ENCODE data around the gene CNGB1.

CNGB1 gene

DNA sequence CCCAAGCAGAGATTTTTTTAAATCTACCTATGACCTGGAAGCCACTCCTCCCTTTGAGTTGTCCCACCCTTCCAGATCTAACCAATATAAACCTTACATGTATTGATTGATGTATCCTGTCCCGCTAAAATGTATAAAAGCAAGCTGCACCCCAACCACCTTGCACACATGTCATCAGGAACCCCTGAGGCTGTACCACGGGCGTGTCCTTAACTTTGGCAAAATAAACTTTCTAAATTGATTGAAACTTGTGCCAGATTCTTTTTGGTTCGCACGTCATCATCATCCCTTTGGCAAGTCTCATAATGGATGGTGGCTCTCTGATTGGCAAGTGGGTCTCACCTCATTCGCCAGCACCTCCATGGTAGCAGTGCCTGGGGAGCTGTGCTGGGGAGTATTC is 60.2 kb downstream of the CNGB1 start:
- Histone ChIP-seq H3K4me2 (ENCODE audit: insufficient read depth, low read length, poor library complexity, severe bottlenecking) (no peak overlapping the region), H3K14ac (ENCODE audit: low read length) (no peak overlapping the region), H2BK120ac (ENCODE audit: low read depth, low read length) (no peak overlapping the region), H2AK5ac (ENCODE audit: low read depth, low read length) (no peak overlapping the region), H3K4me1 (ENCODE audit: control insufficient read depth in 2 of 2, insufficient read depth in 1 of 2, low read depth in 1 of 2, low read length in 2 of 2) (peaks cover 5 to 7% of the 10 kb centered on the region in 2 donors), H3K36me3 (replicated peaks in 1 of 2; ENCODE audit: control insufficient read depth in 2 of 2, insufficient read depth in 2 of 2, low read length in 2 of 2) (no peaks in the 10 kb centered on the region), H2BK5ac (ENCODE audit: low read length) (no peak overlapping the region), H3K9me3 (replicated peaks in 1 of 2; ENCODE audit: control insufficient read depth in 2 of 2, insufficient read depth in 1 of 2, low read depth in 1 of 2, low read length in 2 of 2) (peaks cover 0 to 3% of the 10 kb centered on the region in 2 donors), H3K23ac (ENCODE audit: low read depth, low read length, poor library complexity) (no peak overlapping the region), H4K8ac (ENCODE audit: low read depth, low read length) (no peak overlapping the region), H3K27ac (replicated peaks; ENCODE audit: low read length) (no peak overlapping the region), H3K18ac (ENCODE audit: low read length) (no peak overlapping the region), H2AFZ (ENCODE audit: low read length) (no peak overlapping the region), H3K79me1 (ENCODE audit: low read depth, low read length) (peaks cover 1% of the 10 kb centered on the region), H2BK12ac (ENCODE audit: low read length) (no peak overlapping the region), H3K27me3 (ENCODE audit: control insufficient read depth in 3 of 3, insufficient read depth in 3 of 3, low read depth in 1 of 3, low read length in 3 of 3) (peaks cover 0 to 33% (median 5%) of the 10 kb centered on the region in 3 experiments), H3K4me3 (ENCODE audit: low read length in 2 of 2) (no peak overlapping the region), H3K9ac (ENCODE audit: low read depth, low read length, poor library complexity) (no peak overlapping the region), H3K4ac (ENCODE audit: low read length) (no peak overlapping the region), H2BK15ac (ENCODE audit: low read length) (no peak overlapping the region), H4K91ac (ENCODE audit: low read depth, low read length, poor library complexity) (no peak overlapping the region)
- DNase-seq (ENCODE audit: low spot score), result no peak
- WGBS, 2 donors (ENCODE audit: extremely low coverage in 2 of 2, insufficient read length in 2 of 2, insufficient replicate concordance in 1 of 2), result no CpG with 5 or more reads among the region's 6 CpGs

DNA sequence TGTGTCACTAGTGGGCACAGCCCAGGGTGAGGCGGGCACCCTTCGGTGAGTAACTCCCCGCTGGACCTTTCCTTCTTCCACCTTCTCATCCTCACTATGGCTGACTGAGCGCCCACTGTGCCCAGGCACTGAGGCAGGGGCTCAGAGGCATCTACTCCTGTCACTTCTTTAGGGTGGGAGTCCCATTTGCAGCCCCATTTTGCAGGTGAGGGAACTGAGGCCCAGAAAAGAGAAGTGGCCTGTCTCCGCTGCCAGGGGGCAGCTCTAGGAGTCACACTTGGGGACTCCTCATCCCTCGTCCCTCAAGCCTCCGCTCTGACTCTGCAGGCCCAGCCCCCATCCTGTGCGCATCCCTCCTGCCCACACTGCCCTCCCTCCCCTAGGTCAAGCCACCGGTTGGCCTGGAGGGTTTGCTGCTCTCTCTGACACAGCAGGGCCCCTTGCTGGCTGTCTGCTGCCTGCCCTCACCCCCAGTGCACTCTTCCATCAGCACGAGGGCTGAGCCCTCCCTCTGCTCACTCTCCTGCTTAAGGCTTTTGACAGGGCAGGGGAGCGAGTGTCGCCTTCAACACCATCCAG is 62.4 kb downstream of the CNGB1 start:
- no peaks in the 10 kb centered on the region for H3K36me3 ChIP-seq (replicated peaks in 1 of 2; ENCODE audit: control insufficient read depth in 2 of 2, insufficient read depth in 2 of 2, low read length in 2 of 2)
- no peak overlapping the region for H3K27ac ChIP-seq (replicated peaks; ENCODE audit: low read length)
- no peak overlapping the region for H3K4me2 ChIP-seq (ENCODE audit: insufficient read depth, low read length, poor library complexity, severe bottlenecking)
- no peak overlapping the region for H2BK15ac ChIP-seq (ENCODE audit: low read length)
- H3K23ac ChIP-seq (ENCODE audit: low read depth, low read length, poor library complexity), result peak overlapping the region; percentile 77
- H3K4me1 ChIP-seq (ENCODE audit: control insufficient read depth in 2 of 2, insufficient read depth in 1 of 2, low read depth in 1 of 2, low read length in 2 of 2), result peaks cover 5 to 7% of the 10 kb centered on the region in 2 donors
- H3K4me3 ChIP-seq (ENCODE audit: low read length in 2 of 2), result no peak overlapping the region
- H2BK120ac ChIP-seq (ENCODE audit: low read depth, low read length), result no peak overlapping the region
- no peak overlapping the region for H4K8ac ChIP-seq (ENCODE audit: low read depth, low read length)
- peak overlapping the region; percentile 65 for H3K18ac ChIP-seq (ENCODE audit: low read length)
- peaks cover 0 to 3% of the 10 kb centered on the region in 2 donors for H3K9me3 ChIP-seq (replicated peaks in 1 of 2; ENCODE audit: control insufficient read depth in 2 of 2, insufficient read depth in 1 of 2, low read depth in 1 of 2, low read length in 2 of 2)
- H3K14ac ChIP-seq (ENCODE audit: low read length), result no peak overlapping the region
- no peak overlapping the region for H4K91ac ChIP-seq (ENCODE audit: low read depth, low read length, poor library complexity)
- H3K4ac ChIP-seq (ENCODE audit: low read length), result no peak overlapping the region
- H2AFZ ChIP-seq (ENCODE audit: low read length), result no peak overlapping the region
- no CpG with 5 or more reads among the region's 12 CpGs for WGBS, 2 donors (ENCODE audit: extremely low coverage in 2 of 2, insufficient read length in 2 of 2, insufficient replicate concordance in 1 of 2)
- H2BK12ac ChIP-seq (ENCODE audit: low read length), result no peak overlapping the region
- no peak for DNase-seq (ENCODE audit: low spot score)
- peaks cover 1% of the 10 kb centered on the region for H3K79me1 ChIP-seq (ENCODE audit: low read depth, low read length)
- H3K9ac ChIP-seq (ENCODE audit: low read depth, low read length, poor library complexity), result peak overlapping the region; percentile 50
- peak overlapping the region; percentile 29 for H2AK5ac ChIP-seq (ENCODE audit: low read depth, low read length)
- peak overlapping the region; percentile 68 for H2BK5ac ChIP-seq (ENCODE audit: low read length)
- H3K27me3 ChIP-seq (ENCODE audit: control insufficient read depth in 3 of 3, insufficient read depth in 3 of 3, low read depth in 1 of 3, low read length in 3 of 3), result peaks cover 0 to 54% (median 5%) of the 10 kb centered on the region in 3 experiments

DNA sequence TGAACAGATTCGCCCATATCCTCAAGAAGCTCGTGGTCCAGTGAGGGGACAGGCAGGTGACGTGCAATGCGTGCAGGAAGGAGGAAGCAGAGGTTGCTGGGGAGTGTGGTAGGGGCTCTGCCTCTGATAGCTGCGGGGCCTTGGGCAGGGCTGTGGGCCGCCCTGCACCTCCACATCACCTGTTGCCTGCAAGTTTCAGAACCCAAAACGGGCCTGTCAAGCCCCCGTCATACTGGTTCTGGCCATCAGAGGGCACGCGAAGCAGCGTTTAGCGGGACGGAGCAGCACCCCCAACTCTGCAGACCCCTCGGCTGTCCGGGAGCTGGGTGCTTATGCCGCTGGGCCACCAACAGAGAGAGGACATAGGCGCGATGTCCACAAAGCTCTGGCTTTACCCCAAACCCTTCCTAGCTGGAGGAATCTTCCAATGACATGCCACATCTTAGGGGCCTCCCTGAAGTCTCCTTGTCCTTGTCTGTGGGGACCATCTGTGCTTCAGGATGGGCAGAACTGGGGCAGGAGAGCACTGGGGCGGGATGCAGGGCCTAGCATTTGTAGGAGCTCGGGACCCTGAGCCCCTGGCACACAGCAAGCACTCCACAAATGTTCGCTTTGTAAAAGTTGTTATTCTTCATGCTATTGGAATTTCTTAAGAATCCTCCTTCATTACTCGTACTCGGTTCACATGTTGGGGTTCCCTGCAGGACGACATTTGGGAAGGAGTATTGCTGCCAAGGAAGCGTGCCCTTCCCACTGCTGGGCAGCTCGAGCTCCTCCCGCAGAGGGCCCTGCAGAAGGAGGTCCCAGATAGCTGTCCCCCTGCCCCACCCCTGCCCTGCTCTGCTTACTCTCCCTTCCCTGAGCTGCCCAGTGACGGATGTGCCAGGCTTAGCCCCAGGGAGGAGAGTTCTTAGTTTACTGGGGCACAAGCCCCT is 64.3 kb downstream of the CNGB1 start:
- no peak overlapping the region for H3K27ac ChIP-seq (replicated peaks; ENCODE audit: low read length)
- H3K14ac ChIP-seq (ENCODE audit: low read length), result no peak overlapping the region
- no peaks in the 10 kb centered on the region for H3K9me3 ChIP-seq (replicated peaks in 1 of 2; ENCODE audit: control insufficient read depth in 2 of 2, insufficient read depth in 1 of 2, low read depth in 1 of 2, low read length in 2 of 2)
- H2AFZ ChIP-seq (ENCODE audit: low read length), result peak overlapping the region; percentile 24
- peak overlapping the region; percentile 1 for H3K23ac ChIP-seq (ENCODE audit: low read depth, low read length, poor library complexity)
- peak overlapping the region; percentile 42 for H2AK5ac ChIP-seq (ENCODE audit: low read depth, low read length)
- no peak overlapping the region for H3K18ac ChIP-seq (ENCODE audit: low read length)
- no peak overlapping the region for H3K4me2 ChIP-seq (ENCODE audit: insufficient read depth, low read length, poor library complexity, severe bottlenecking)
- no peak overlapping the region for H4K91ac ChIP-seq (ENCODE audit: low read depth, low read length, poor library complexity)
- no peak overlapping the region for H3K4ac ChIP-seq (ENCODE audit: low read length)
- H2BK12ac ChIP-seq (ENCODE audit: low read length), result no peak overlapping the region
- no peaks in the 10 kb centered on the region for H3K79me1 ChIP-seq (ENCODE audit: low read depth, low read length)
- H3K4me1 ChIP-seq (ENCODE audit: control insufficient read depth in 2 of 2, insufficient read depth in 1 of 2, low read depth in 1 of 2, low read length in 2 of 2), result peaks cover 0 to 5% of the 10 kb centered on the region in 2 donors
- H2BK120ac ChIP-seq (ENCODE audit: low read depth, low read length), result no peak overlapping the region
- H4K8ac ChIP-seq (ENCODE audit: low read depth, low read length), result no peak overlapping the region
- no CpG with 5 or more reads among the region's 28 CpGs for WGBS, 2 donors (ENCODE audit: extremely low coverage in 2 of 2, insufficient read length in 2 of 2, insufficient replicate concordance in 1 of 2)
- peaks cover 0 to 59% (median 5%) of the 10 kb centered on the region in 3 experiments for H3K27me3 ChIP-seq (ENCODE audit: control insufficient read depth in 3 of 3, insufficient read depth in 3 of 3, low read depth in 1 of 3, low read length in 3 of 3)
- DNase-seq (ENCODE audit: low spot score), result peak; percentile 12
- peak overlapping the region in 1 of 2 donors; percentile 11 for H3K4me3 ChIP-seq (ENCODE audit: low read length in 2 of 2)
- no peak overlapping the region for H2BK15ac ChIP-seq (ENCODE audit: low read length)
- H3K36me3 ChIP-seq (replicated peaks in 1 of 2; ENCODE audit: control insufficient read depth in 2 of 2, insufficient read depth in 2 of 2, low read length in 2 of 2), result no peaks in the 10 kb centered on the region
- H2BK5ac ChIP-seq (ENCODE audit: low read length), result no peak overlapping the region
- H3K9ac ChIP-seq (ENCODE audit: low read depth, low read length, poor library complexity), result no peak overlapping the region

DNA sequence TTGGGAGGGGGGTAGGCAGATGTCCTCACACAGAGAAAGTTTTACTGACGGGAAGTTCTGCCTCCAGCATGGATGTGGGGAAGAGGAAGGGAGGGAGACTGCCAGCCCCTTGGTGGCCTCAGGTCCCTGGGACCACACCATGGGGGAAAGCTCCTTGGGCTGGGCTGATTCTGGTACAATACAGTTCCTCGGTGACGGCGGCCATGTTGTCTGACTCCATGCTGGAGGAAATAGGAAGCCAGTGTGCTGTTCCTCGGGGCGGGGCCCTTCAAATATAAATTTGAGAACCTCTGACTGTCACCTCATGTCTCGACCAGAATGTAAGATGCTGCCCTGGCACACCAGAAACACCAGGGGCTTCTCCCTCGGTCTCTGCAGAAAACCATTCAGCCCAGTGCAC is 66.8 kb downstream of the CNGB1 start:
- peak overlapping the region; percentile 16 for H2AFZ ChIP-seq (ENCODE audit: low read length)
- no peaks in the 10 kb centered on the region for H3K79me1 ChIP-seq (ENCODE audit: low read depth, low read length)
- no peak overlapping the region for H3K4me3 ChIP-seq (ENCODE audit: low read length in 2 of 2)
- peaks cover 0 to 5% of the 10 kb centered on the region in 2 donors for H3K4me1 ChIP-seq (ENCODE audit: control insufficient read depth in 2 of 2, insufficient read depth in 1 of 2, low read depth in 1 of 2, low read length in 2 of 2)
- H3K27ac ChIP-seq (replicated peaks; ENCODE audit: low read length), result no peak overlapping the region
- H2BK5ac ChIP-seq (ENCODE audit: low read length), result no peak overlapping the region
- no peak overlapping the region for H3K4ac ChIP-seq (ENCODE audit: low read length)
- DNase-seq (ENCODE audit: low spot score), result no peak
- H3K18ac ChIP-seq (ENCODE audit: low read length), result no peak overlapping the region
- no peak overlapping the region for H4K8ac ChIP-seq (ENCODE audit: low read depth, low read length)
- no peak overlapping the region for H3K14ac ChIP-seq (ENCODE audit: low read length)
- H3K27me3 ChIP-seq (ENCODE audit: control insufficient read depth in 3 of 3, insufficient read depth in 3 of 3, low read depth in 1 of 3, low read length in 3 of 3), result peaks cover 0 to 63% (median 5%) of the 10 kb centered on the region in 3 experiments
- no peaks in the 10 kb centered on the region for H3K9me3 ChIP-seq (replicated peaks in 1 of 2; ENCODE audit: control insufficient read depth in 2 of 2, insufficient read depth in 1 of 2, low read depth in 1 of 2, low read length in 2 of 2)
- no peaks in the 10 kb centered on the region for H3K36me3 ChIP-seq (replicated peaks in 1 of 2; ENCODE audit: control insufficient read depth in 2 of 2, insufficient read depth in 2 of 2, low read length in 2 of 2)
- no peak overlapping the region for H2AK5ac ChIP-seq (ENCODE audit: low read depth, low read length)
- H2BK120ac ChIP-seq (ENCODE audit: low read depth, low read length), result no peak overlapping the region
- no peak overlapping the region for H4K91ac ChIP-seq (ENCODE audit: low read depth, low read length, poor library complexity)
- no CpG with 5 or more reads among the region's 8 CpGs for WGBS, 2 donors (ENCODE audit: extremely low coverage in 2 of 2, insufficient read length in 2 of 2, insufficient replicate concordance in 1 of 2)
- no peak overlapping the region for H2BK12ac ChIP-seq (ENCODE audit: low read length)
- no peak overlapping the region for H2BK15ac ChIP-seq (ENCODE audit: low read length)
- no peak overlapping the region for H3K9ac ChIP-seq (ENCODE audit: low read depth, low read length, poor library complexity)
- no peak overlapping the region for H3K23ac ChIP-seq (ENCODE audit: low read depth, low read length, poor library complexity)
- H3K4me2 ChIP-seq (ENCODE audit: insufficient read depth, low read length, poor library complexity, severe bottlenecking), result no peak overlapping the region
